22Rv1 (cell line): ENCODE data around the gene CHD3.

ENCODE experiments used
- CTCF ChIP-seq: fragments of 450-650 bp; IDR thresholded peaks from 2 replicates; pipeline ENCODE4 v1.5.1; 2017; ENCODE audit warnings: mild to moderate bottlenecking
- ZFX ChIP-seq: fragments of 450-650 bp; IDR thresholded peaks from 2 replicates; pipeline ENCODE4 v1.6.1; 2017; ENCODE audit warnings: antibody characterized with exemption, borderline replicate concordance

GRCh38 chr17:7867881-7868329 lies 20.7 kb upstream of the CHD3 start:
- TF ChIP-seq CTCF: no peak
- no peak for TF ChIP-seq ZFX
